HUES6 (cell line): ENCODE data around the gene CBL.
"Not testable (repeated sequence)": the region's sequence is repeated elsewhere in the genome, so short reads cannot be mapped to it uniquely, and the experiment has no call there.

Source experiments
- H3K27ac ChIP-seq: 2 replicates; pipeline ENCODE4 v1.7.0; 2013; ENCODE audit warnings: low read depth, mild to moderate bottlenecking, low read length, inconsistent platforms
- H3K27me3 ChIP-seq: 2 replicates; pipeline ENCODE4 v1.6.1; 2013; ENCODE audit warnings: low read length; ENCODE audit not compliant: control insufficient read depth, insufficient read depth
- H3K36me3 ChIP-seq: 2 replicates; pipeline ENCODE4 v1.6.1; 2013; ENCODE audit warnings: low read length; ENCODE audit not compliant: control insufficient read depth, insufficient read depth
- H3K4me1 ChIP-seq: 2 replicates; pipeline ENCODE4 v1.6.1; 2013; ENCODE audit warnings: low read length; ENCODE audit not compliant: control insufficient read depth, insufficient read depth
- H3K4me3 ChIP-seq: 2 replicates; pipeline ENCODE4 v1.5.1; 2013; ENCODE audit warnings: low read depth, low read length
- H3K9ac ChIP-seq: one replicate; pipeline ENCODE4 v1.6.1; 2013; ENCODE audit warnings: mild to moderate bottlenecking, low read length
- H3K9me3 ChIP-seq: 2 replicates; pipeline ENCODE4 v1.6.1; 2013; ENCODE audit warnings: low read depth, low read length; ENCODE audit not compliant: control insufficient read depth, insufficient read depth

CBL gene

GRCh38 chr11:119169282-119169719, 36.8 kb upstream of the CBL start:
- Histone ChIP-seq H3K27ac (peak overlapping the region; percentile 73), H3K9ac (peak overlapping the region; percentile 85), H3K27me3 (no peaks in the 10 kb centered on the region), H3K9me3 (no peaks in the 10 kb centered on the region), H3K36me3 (peaks cover 4% of the 10 kb centered on the region; the same call in 1 of the 2 replicates), H3K4me1 (peaks cover 21% of the 10 kb centered on the region), H3K4me3 (peak overlapping the region; percentile 78)

GRCh38 chr11:119172513-119172912, 33.6 kb upstream of the CBL start:
- Histone ChIP-seq H3K27ac (no peak overlapping the region), H3K4me1 (peaks cover 12% of the 10 kb centered on the region; the same call in 1 of the 2 replicates), H3K9ac (no peak overlapping the region), H3K4me3 (no peak overlapping the region), H3K36me3 (peaks cover 11% of the 10 kb centered on the region), H3K27me3 (no peaks in the 10 kb centered on the region), H3K9me3 (no peaks in the 10 kb centered on the region)

- H3K4me1 ChIP-seq, result 0 out of 2 replicates have a peak, but pooled peaks cover 6% of the 10 kb centered on the region
Measured at GRCh38 chr11:119173453-119173852, 32.7 kb upstream of the CBL start.

GRCh38 chr11:119175493-119176077, 30.6 kb upstream of the CBL start:
- Histone ChIP-seq H3K4me1 (no peaks in the 10 kb centered on the region), H3K27me3 (no peaks in the 10 kb centered on the region), H3K36me3 (peaks cover 23% of the 10 kb centered on the region), H3K27ac (no peak overlapping the region), H3K4me3 (no peak overlapping the region), H3K9me3 (no peaks in the 10 kb centered on the region), H3K9ac (no peak overlapping the region)

More at GRCh38 chr11:119173453-119173852, 32.7 kb upstream of the CBL start:
- H3K4me3 ChIP-seq, result no peak overlapping the region
- H3K27me3 ChIP-seq, result no peaks in the 10 kb centered on the region
- no peaks in the 10 kb centered on the region for H3K9me3 ChIP-seq
- H3K27ac ChIP-seq, result no peak overlapping the region
- H3K36me3 ChIP-seq, result peaks cover 15% of the 10 kb centered on the region
- no peak overlapping the region for H3K9ac ChIP-seq

GRCh38 chr11:119178166-119178680, 27.9 kb upstream of the CBL start:
- no peak overlapping the region for H3K9ac ChIP-seq
- no peak overlapping the region for H3K4me3 ChIP-seq
- no peak overlapping the region for H3K27ac ChIP-seq

GRCh38 chr11:119179342-119179741, 26.8 kb upstream of the CBL start:
- Histone ChIP-seq H3K36me3 (peaks cover 25% of the 10 kb centered on the region), H3K9ac (no peak overlapping the region), H3K9me3 (no peaks in the 10 kb centered on the region), H3K27ac (no peak overlapping the region), H3K27me3 (no peaks in the 10 kb centered on the region), H3K4me3 (no peak overlapping the region), H3K4me1 (no peaks in the 10 kb centered on the region)

More at GRCh38 chr11:119178166-119178680, 27.9 kb upstream of the CBL start:
- H3K9me3 ChIP-seq, result no peaks in the 10 kb centered on the region
- H3K27me3 ChIP-seq, result no peaks in the 10 kb centered on the region
- no peaks in the 10 kb centered on the region for H3K4me1 ChIP-seq
- H3K36me3 ChIP-seq, result peaks cover 29% of the 10 kb centered on the region

- Histone ChIP-seq H3K9ac (peak overlapping the region; percentile 36), H3K4me3 (no peak overlapping the region), H3K36me3 (peaks cover 18% of the 10 kb centered on the region), H3K9me3 (no peaks in the 10 kb centered on the region), H3K27me3 (no peaks in the 10 kb centered on the region), H3K4me1 (no peaks in the 10 kb centered on the region), H3K27ac (no peak overlapping the region)
Measured at GRCh38 chr11:119179983-119180382, 26.2 kb upstream of the CBL start.

GRCh38 chr11:119180729-119181676, 25.1 kb upstream of the CBL start:
- Histone ChIP-seq H3K27ac (no peak overlapping the region), H3K36me3 (peaks cover 17% of the 10 kb centered on the region), H3K4me1 (no peaks in the 10 kb centered on the region), H3K9ac (no peak overlapping the region), H3K4me3 (no peak overlapping the region), H3K9me3 (no peaks in the 10 kb centered on the region), H3K27me3 (no peaks in the 10 kb centered on the region)

GRCh38 chr11:119181677-119182412, 24.3 kb upstream of the CBL start:
- Histone ChIP-seq H3K4me3 (no peak overlapping the region), H3K4me1 (no peaks in the 10 kb centered on the region), H3K27me3 (no peaks in the 10 kb centered on the region), H3K9ac (no peak overlapping the region), H3K9me3 (no peaks in the 10 kb centered on the region), H3K27ac (no peak overlapping the region), H3K36me3 (peaks cover 17% of the 10 kb centered on the region)

GRCh38 chr11:119184399-119184798, 21.7 kb upstream of the CBL start:
- peaks cover 14% of the 10 kb centered on the region; the same call in 1 of the 2 replicates for H3K36me3 ChIP-seq
- H3K9me3 ChIP-seq, H3K4me1 ChIP-seq, H3K4me3 ChIP-seq, H3K27me3 ChIP-seq, H3K27ac ChIP-seq, H3K9ac ChIP-seq: not testable (repeated sequence)
